SU-DHL-6 (cell line): ENCODE measurements around the gene KLHL29.

ENCODE experiments used
- H2AFZ ChIP-seq: fragments of 200-600 bp; sonication (generic); 2 replicates; pipeline ENCODE4 v1.6.1; 2014; ENCODE audit warnings: low read depth, mild to moderate bottlenecking, moderate library complexity, mixed read lengths, antibody characterized with exemption, low read length; ENCODE audit not compliant: severe bottlenecking
- H3F3A ChIP-seq: fragments of 200-600 bp; shearing (Covaris generic); 2 replicates; pipeline ENCODE4 v1.6.0; 2016; ENCODE audit warnings: antibody characterized with exemption, mild to moderate bottlenecking; ENCODE audit not compliant: insufficient read depth
- H3K27ac ChIP-seq: fragments of 200-600 bp; sonication (generic); 2 replicates; pipeline ENCODE4 v1.5.1; 2016; ENCODE audit warnings: low read depth, mild to moderate bottlenecking, low read length, moderate library complexity, mixed read lengths
- H3K27me3 ChIP-seq: fragments of 200-600 bp; sonication (generic), shearing (Covaris generic); 2 replicates; pipeline ENCODE4 v1.6.0; 2014; ENCODE audit warnings: mild to moderate bottlenecking, low read length
- H3K36me3 ChIP-seq: fragments of 200-600 bp; sonication (generic); 2 replicates; pipeline ENCODE4 v1.6.1; 2014; ENCODE audit warnings: mild to moderate bottlenecking, low read length, mixed read lengths
- H3K4me2 ChIP-seq: fragments of 300-600, 200-600 bp; shearing (Covaris generic), sonication (generic); 2 replicates; pipeline ENCODE4 v1.6.0; 2014; ENCODE audit warnings: low read length, low read depth, mild to moderate bottlenecking; ENCODE audit not compliant: poor library complexity, severe bottlenecking
- H3K4me3 ChIP-seq: fragments of 200-600 bp; sonication (generic); 2 replicates; pipeline ENCODE4 v1.5.1; 2014; ENCODE audit warnings: antibody characterized with exemption, low read length, mild to moderate bottlenecking, mixed read lengths; ENCODE audit not compliant: insufficient read depth, poor library complexity, severe bottlenecking
- H3K79me2 ChIP-seq: fragments of 200-600 bp; sonication (generic); 2 replicates; pipeline ENCODE4 v1.6.1; 2014; ENCODE audit warnings: mild to moderate bottlenecking, low read length, moderate library complexity; ENCODE audit not compliant: insufficient read depth
- H3K9ac ChIP-seq: fragments of 200-600 bp; sonication (generic); 2 replicates; pipeline ENCODE4 v1.7.0; 2014; ENCODE audit warnings: mild to moderate bottlenecking, low read length
- H3K9me2 ChIP-seq: fragments of 200-600 bp; sonication (generic); replicated peaks from 2 replicates; pipeline ENCODE4 v1.6.1; 2014; ENCODE audit warnings: low read length; ENCODE audit not compliant: insufficient read depth
- H3K9me3 ChIP-seq: fragments of 200-600 bp; sonication (generic); 2 replicates; pipeline ENCODE4 v1.6.1; 2014; ENCODE audit warnings: low read length, mixed read lengths; ENCODE audit not compliant: insufficient read depth
- H4K20me1 ChIP-seq: fragments of 200-600 bp; sonication (generic); 2 replicates; pipeline ENCODE4 v1.6.1; 2014; ENCODE audit warnings: low read depth, mild to moderate bottlenecking, antibody characterized with exemption, low read length, moderate library complexity, mixed read lengths
- CTCF ChIP-seq: fragments of 200-600 bp; sonication (generic); IDR thresholded peaks from one replicate; pipeline ENCODE4 v1.5.1; 2017; ENCODE audit warnings: antibody characterized with exemption, mild to moderate bottlenecking, low read length, moderate library complexity; ENCODE audit not compliant: insufficient read depth, poor library complexity, severe bottlenecking
- EZH2phosphoT487 ChIP-seq: fragments of 200-600 bp; sonication (generic), shearing (Covaris generic); conservative IDR thresholded peaks from 2 replicates; pipeline ENCODE4 v1.6.1; 2018; ENCODE audit warnings: mild to moderate bottlenecking, antibody characterized with exemption, low read length, moderate library complexity, mixed read lengths

KLHL29 gene

GRCh38 chr2:23698116-23698693 is 313.2 kb downstream of the KLHL29 start:
- H3K27me3 ChIP-seq: no peaks in the 10 kb centered on the region
- H4K20me1 ChIP-seq: no peaks in the 10 kb centered on the region
- no peaks in the 10 kb centered on the region for H3K9me3 ChIP-seq
- H2AFZ ChIP-seq: no peak overlapping the region
- H3K4me2 ChIP-seq: no peak overlapping the region
- H3K9me2 ChIP-seq: no peaks in the 10 kb centered on the region
- TF ChIP-seq CTCF (no peak), EZH2phosphoT487 (no peak)
- no peak overlapping the region for H3K4me3 ChIP-seq
- H3K27ac ChIP-seq: no peak overlapping the region
- no peak overlapping the region for H3K9ac ChIP-seq
- H3F3A ChIP-seq: no peaks in the 10 kb centered on the region
- H3K36me3 ChIP-seq: no peaks in the 10 kb centered on the region
- no peaks in the 10 kb centered on the region for H3K79me2 ChIP-seq

- no peak overlapping the region for H3K27ac ChIP-seq
- H4K20me1 ChIP-seq: no peaks in the 10 kb centered on the region
- H3K4me3 ChIP-seq: no peak overlapping the region
- H3K4me2 ChIP-seq: no peak overlapping the region
- no peaks in the 10 kb centered on the region for H3K27me3 ChIP-seq
- H3K9me3 ChIP-seq: no peaks in the 10 kb centered on the region
- TF ChIP-seq EZH2phosphoT487 (no peak), CTCF (no peak)
- H3K36me3 ChIP-seq: no peaks in the 10 kb centered on the region
- H3F3A ChIP-seq: no peaks in the 10 kb centered on the region
- no peaks in the 10 kb centered on the region for H3K9me2 ChIP-seq
- H2AFZ ChIP-seq: no peak overlapping the region
- no peak overlapping the region for H3K9ac ChIP-seq
- H3K79me2 ChIP-seq: no peaks in the 10 kb centered on the region
Observed at GRCh38 chr2:23698721-23699579, 314.0 kb downstream of the KLHL29 start.

- no peak for TF ChIP-seq CTCF
- TF ChIP-seq EZH2phosphoT487: no peak
- Histone ChIP-seq H3K4me3 (no peak overlapping the region), H4K20me1 (no peaks in the 10 kb centered on the region), H3K27ac (no peak overlapping the region), H3K79me2 (no peaks in the 10 kb centered on the region), H3F3A (no peaks in the 10 kb centered on the region), H3K9me2 (no peaks in the 10 kb centered on the region), H3K27me3 (no peaks in the 10 kb centered on the region), H3K9me3 (no peaks in the 10 kb centered on the region), H3K36me3 (no peaks in the 10 kb centered on the region), H2AFZ (no peak overlapping the region), H3K9ac (no peak overlapping the region), H3K4me2 (no peak overlapping the region)
Observed at GRCh38 chr2:23699580-23699925, 314.6 kb downstream of the KLHL29 start.
